ENCODE results near the gene TMEM120B. TPM values are rescaled to one million over a fixed set of nuclear protein-coding genes. Genes with fewer than 3 reads are reported as not detected.
A peak's percentile ranks its signal among the peaks of the same experiment; 100 is the strongest.
"Not testable (repeated sequence)": the region's sequence is repeated elsewhere in the genome, so short reads cannot be mapped to it uniquely, and the experiment has no call there.

The TMEM120B gene
- 10 to 100 TPM; 10.4 to 16.8 (median 15.7) TPM for polyA plus RNA-seq (ENCODE audit: insufficient read length in 3 of 3)
- long read RNA-seq, donor 1 = 0 reads
- long read RNA-seq, donor 2 = 0 reads
- long read RNA-seq, donor 3, full-length matches to known transcripts = 3 of 3 reads
- long read RNA-seq, donor 3, partial matches to known transcripts = 0 of 3 reads
- long read RNA-seq, donor 3, other reads (novel, unspliced or antisense) = 0 of 3 reads
- long read RNA-seq, donor 4, partial matches to known transcripts = 5 of 5 reads
- long read RNA-seq, donor 4, other reads (novel, unspliced or antisense) = 0 of 5 reads
- long read RNA-seq, donor 5 = 0 reads
- long read RNA-seq, donor 6, full-length matches to known transcripts = 3 of 15 reads
- long read RNA-seq, donor 6, partial matches to known transcripts = 12 of 15 reads
- long read RNA-seq, donor 6, other reads (novel, unspliced or antisense) = 0 of 15 reads
- long read RNA-seq, donor 7, full-length matches to known transcripts = 1 of 1 reads
- long read RNA-seq, donor 7, partial matches to known transcripts = 0 of 1 reads
- long read RNA-seq, donor 7, other reads (novel, unspliced or antisense) = 0 of 1 reads
- long read RNA-seq, donor 8 = 0 reads
- long read RNA-seq, donor 9 = 0 reads
- long read RNA-seq, donor 10, partial matches to known transcripts = 6 of 20 reads
- long read RNA-seq, donor 10, other reads (novel, unspliced or antisense) = 14 of 20 reads
- long read RNA-seq, donor 11, partial matches to known transcripts = 9 of 9 reads
- long read RNA-seq, donor 11, other reads (novel, unspliced or antisense) = 0 of 9 reads
- long read RNA-seq, donor 12, full-length matches to known transcripts = 1 of 9 reads
- long read RNA-seq, donor 12, partial matches to known transcripts = 8 of 9 reads
- long read RNA-seq, donor 12, other reads (novel, unspliced or antisense) = 0 of 9 reads
- long read RNA-seq, donor 13 = 0 reads
- long read RNA-seq, donor 14 = 0 reads
- long read RNA-seq, donor 15, full-length matches to known transcripts = 2 of 2 reads
- long read RNA-seq, donor 15, partial matches to known transcripts = 0 of 2 reads
- long read RNA-seq, donor 15, other reads (novel, unspliced or antisense) = 0 of 2 reads
- long read RNA-seq, donor 16, full-length matches to known transcripts = 1 of 6 reads
- long read RNA-seq, donor 16, partial matches to known transcripts = 0 of 6 reads
- long read RNA-seq, donor 16, other reads (novel, unspliced or antisense) = 5 of 6 reads

- DNase-seq = peak; percentile 75
Observed at GRCh38 chr12:121712461-121713256, at the start of gene TMEM120B. Gene TMEM120B, plus strand, starts transcription at chr12:121712752. Its CDS starts 144 bp downstream, at chr12:121712896.

- DNase-seq = no peak
Observed at GRCh38 chr12:121663610-121663929, 49.0 kb upstream of the TMEM120B start.

GRCh38 chr12:121666829-121667228, 45.7 kb upstream of the TMEM120B start:
- not testable (repeated sequence) for DNase-seq

- DNase-seq = no peak
Observed at GRCh38 chr12:121668750-121669520, 43.6 kb upstream of the TMEM120B start.

GRCh38 chr12:121669521-121669900, 43.0 kb upstream of the TMEM120B start, which contains the start of gene MORN3:
Gene MORN3, minus strand, starts transcription at chr12:121669654. Its CDS starts 171 bp downstream, at chr12:121669483.
- no peak for DNase-seq

- no peak for DNase-seq
Observed at GRCh38 chr12:121673013-121673511, 39.5 kb upstream of the TMEM120B start.

- no peak for DNase-seq
Observed at GRCh38 chr12:121676190-121676589, 36.4 kb upstream of the TMEM120B start.

- no peak for DNase-seq
Observed at GRCh38 chr12:121678305-121678704, 34.2 kb upstream of the TMEM120B start.

- no peak for DNase-seq
Observed at GRCh38 chr12:121678716-121679300, 33.7 kb upstream of the TMEM120B start.

- DNase-seq = not testable (repeated sequence)
Observed at GRCh38 chr12:121679661-121680197, 32.8 kb upstream of the TMEM120B start.

- DNase-seq = no peak
Observed at GRCh38 chr12:121688966-121689365, 23.6 kb upstream of the TMEM120B start.

GRCh38 chr12:121689430-121689829, 23.1 kb upstream of the TMEM120B start:
- no peak for DNase-seq

- DNase-seq = not testable (repeated sequence)
Observed at GRCh38 chr12:121692744-121693143, 19.8 kb upstream of the TMEM120B start.

- no peak for DNase-seq
Observed at GRCh38 chr12:121693155-121693687, 19.3 kb upstream of the TMEM120B start.

- DNase-seq = no peak
Observed at GRCh38 chr12:121697093-121697698, 15.4 kb upstream of the TMEM120B start.

GRCh38 chr12:121697861-121698260, 14.7 kb upstream of the TMEM120B start:
- not testable (repeated sequence) for DNase-seq

- no peak for DNase-seq
Observed at GRCh38 chr12:121701667-121702277, 10.8 kb upstream of the TMEM120B start.

GRCh38 chr12:121702944-121703343, 9.6 kb upstream of the TMEM120B start:
- no peak for DNase-seq
